NT2/D1 (cell line): ENCODE measurements around the gene MAGI3.

ENCODE experiments used
- SUZ12 ChIP-seq: IDR thresholded peaks from 2 replicates; pipeline ENCODE4 v1.6.1; 2011; ENCODE audit not compliant: insufficient read length, insufficient read depth; ENCODE audit errors: extremely low read depth
- YY1 ChIP-seq: IDR thresholded peaks from 2 replicates; pipeline ENCODE4 v1.6.1; 2011; ENCODE audit not compliant: insufficient read length, insufficient read depth
- ZNF274 ChIP-seq: IDR thresholded peaks from 2 replicates; pipeline ENCODE4 v1.6.1; 2011; ENCODE audit warnings: mild to moderate bottlenecking, low read depth, low read length

DNA sequence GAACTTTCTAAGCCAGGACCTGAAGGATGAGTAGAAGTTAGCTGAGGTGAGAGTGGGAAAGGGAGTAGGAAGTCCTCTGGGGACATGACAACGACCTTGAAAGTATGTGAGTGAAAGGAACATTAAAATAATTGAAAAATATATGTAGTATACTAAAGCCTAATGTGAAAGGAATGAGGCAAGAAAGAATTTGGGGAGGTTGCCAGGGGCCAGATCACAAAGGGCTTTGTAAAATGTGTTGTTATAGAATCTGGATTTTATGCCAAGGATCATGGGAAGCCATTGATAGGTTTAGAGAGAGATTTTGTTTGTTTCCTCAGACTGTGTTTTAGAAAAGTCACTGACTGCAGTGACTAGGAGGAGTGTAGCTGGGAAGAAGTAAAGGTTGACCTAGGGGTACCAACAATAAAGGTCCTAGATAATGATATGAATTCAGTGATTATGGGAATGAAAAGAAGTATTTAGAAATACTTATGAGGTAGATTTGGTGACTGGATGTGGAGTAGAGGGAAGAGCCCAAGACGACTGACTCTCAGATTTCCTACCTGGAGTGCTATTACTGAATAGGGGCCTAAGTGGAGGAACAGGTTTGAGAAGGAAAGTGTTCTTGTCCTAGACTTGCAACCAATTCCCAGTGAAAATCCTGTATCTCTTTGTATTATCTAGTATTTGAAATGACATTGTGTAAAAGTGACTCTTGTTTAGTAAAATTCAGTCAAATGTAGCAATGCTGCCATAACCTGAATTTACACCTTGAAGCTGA, 189.1 kb downstream of the MAGI3 start:
- TF ChIP-seq SUZ12 (no peak), ZNF274 (no peak), YY1 (no peak)
